Left renal cortex interstitium (tissue), 4 donors: ENCODE results near the gene FKBP1A. TPM values are rescaled to one million over a fixed set of nuclear protein-coding genes. Genes with fewer than 3 reads are reported as not detected.

ENCODE experiments used
- DNase-seq, 4 donors: peaks; one replicate each; pipeline ENCODE4 v3.0.0-alpha.2; 2013; ENCODE audit warnings: low read depth in 4 of 4, low spot score in 2 of 4, missing footprints in 1 of 4
- polyA plus RNA-seq, 4 donors: library from polyadenylated mRNA; unstranded; fragments of 120-200 nt; gene quantifications; one replicate each; pipeline ENCODE4 v1.2.1, GENCODE V29; 2013; ENCODE audit not compliant: insufficient read length in 4 of 4

Gene FKBP1A
- polyA plus RNA-seq, 4 donors, result 329 to 396 (median 350) TPM

- no peak for DNase-seq
These were observed 3.9 kb downstream of the FKBP1A start for GRCh38 chr20:1388741-1389483.

- DNase-seq, result no peak
These were observed 4.6 kb downstream of the FKBP1A start for GRCh38 chr20:1388253-1388652.

- DNase-seq, result no peak
These were observed 6.5 kb downstream of the FKBP1A start for GRCh38 chr20:1386323-1386722.

- no peak for DNase-seq
These were observed 9.0 kb downstream of the FKBP1A start for GRCh38 chr20:1383623-1384404.

- DNase-seq, result no peak
These were observed 10.2 kb downstream of the FKBP1A start for GRCh38 chr20:1382670-1383069.

- DNase-seq, result no peak
These were observed 10.9 kb downstream of the FKBP1A start for GRCh38 chr20:1381753-1382591.

GRCh38 chr20:1378735-1379125 lies 14.1 kb downstream of the FKBP1A start:
- no peak for DNase-seq

GRCh38 chr20:1377984-1378734 lies 14.7 kb downstream of the FKBP1A start:
- no peak for DNase-seq

GRCh38 chr20:1377341-1377871 lies 15.4 kb downstream of the FKBP1A start:
- no peak for DNase-seq

GRCh38 chr20:1376408-1377270 lies 16.2 kb downstream of the FKBP1A start:
- DNase-seq, result no peak

GRCh38 chr20:1376007-1376406 lies 16.8 kb downstream of the FKBP1A start:
- DNase-seq, result no peak

GRCh38 chr20:1375515-1375914 lies 17.3 kb downstream of the FKBP1A start:
- DNase-seq, result no peak

GRCh38 chr20:1374246-1374645 lies 18.6 kb downstream of the FKBP1A start:
- no peak for DNase-seq

- no peak for DNase-seq
These were observed 19.2 kb downstream of the FKBP1A start for GRCh38 chr20:1373614-1374013.

- no peak for DNase-seq
These were observed 19.8 kb downstream of the FKBP1A start for GRCh38 chr20:1373036-1373435.

GRCh38 chr20:1371830-1372539 lies 20.9 kb downstream of the FKBP1A start:
- no peak for DNase-seq

GRCh38 chr20:1371202-1371782 lies 21.6 kb downstream of the FKBP1A start:
- DNase-seq, result no peak

GRCh38 chr20:1370548-1371110 lies 22.2 kb downstream of the FKBP1A start:
- DNase-seq, result no peak
